ENCODE results near the gene ITPR1.

The ITPR1 gene

GRCh38 chr3:4599612-4600011 lies 106.5 kb downstream of the ITPR1 start:
- no peak for DNase-seq

GRCh38 chr3:4600493-4600892 lies 107.3 kb downstream of the ITPR1 start:
- no peak for DNase-seq

GRCh38 chr3:4601892-4602291 lies 108.7 kb downstream of the ITPR1 start:
- no peak for DNase-seq

GRCh38 chr3:4604693-4605092 lies 111.5 kb downstream of the ITPR1 start:
- DNase-seq: no peak

- DNase-seq: no peak
These were observed 113.8 kb downstream of the ITPR1 start for GRCh38 chr3:4606911-4607310.

GRCh38 chr3:4613366-4613765 lies 120.2 kb downstream of the ITPR1 start:
- no peak for DNase-seq

GRCh38 chr3:4614070-4614469 lies 120.9 kb downstream of the ITPR1 start:
- DNase-seq: no peak

- DNase-seq: no peak
These were observed 121.8 kb downstream of the ITPR1 start for GRCh38 chr3:4614927-4615326.

- no peak for DNase-seq
These were observed 122.6 kb downstream of the ITPR1 start for GRCh38 chr3:4615750-4616149.

- no peak for DNase-seq
These were observed 130.4 kb downstream of the ITPR1 start for GRCh38 chr3:4623421-4623999.

- DNase-seq: no peak
These were observed 134.7 kb downstream of the ITPR1 start for GRCh38 chr3:4627651-4628375.

- no peak for DNase-seq
These were observed 136.2 kb downstream of the ITPR1 start for GRCh38 chr3:4629095-4630007.

GRCh38 chr3:4633078-4634004 lies 140.2 kb downstream of the ITPR1 start:
- no peak for DNase-seq

- no peak for DNase-seq
These were observed 141.7 kb downstream of the ITPR1 start for GRCh38 chr3:4634894-4635293.

GRCh38 chr3:4637265-4637664 lies 144.1 kb downstream of the ITPR1 start:
- no peak for DNase-seq

- DNase-seq: no peak
These were observed 148.9 kb downstream of the ITPR1 start for GRCh38 chr3:4641863-4642563.

- no peak for DNase-seq
These were observed 149.5 kb downstream of the ITPR1 start for GRCh38 chr3:4642611-4643010.

GRCh38 chr3:4643904-4644547 lies 150.9 kb downstream of the ITPR1 start:
- no peak for DNase-seq

GRCh38 chr3:4644951-4645350 lies 151.8 kb downstream of the ITPR1 start:
- no peak for DNase-seq

- no peak for DNase-seq
These were observed 152.3 kb downstream of the ITPR1 start for GRCh38 chr3:4645468-4645867.

GRCh38 chr3:4647411-4647810 lies 154.3 kb downstream of the ITPR1 start:
- no peak for DNase-seq
